IMR-90 (cell line): ENCODE results near the gene SMYD4. TPM values are rescaled to one million over a fixed set of nuclear protein-coding genes. Genes with fewer than 3 reads are reported as not detected.
A peak's percentile ranks its signal among the peaks of the same experiment; 100 is the strongest.

ENCODE experiments used
- ATAC-seq: fragments of 200-7000 bp; cut with Tn5 transposase; 2 replicates; pipeline ENCODE4 v1.9.1; 2020; ENCODE audit warnings: low read depth, mild to moderate bottlenecking, moderate library complexity
- BruUV-seq: library from RNA; stranded (reverse); fragments of 400-500 nt; replicated peaks from 2 replicates; lab custom pipeline; 2021; lab: Mats Ljungman, UMichigan
- CTCF ChIA-PET: fragments of 300-600 bp; formaldehyde crosslinking; extraction: SDS; loops from one replicate; lab custom pipeline; 2021; ENCODE audit warnings: antibody characterized with exemption; lab: Yijun Ruan, JAX
- POLR2A ChIA-PET: fragments of 300-600 bp; sonication (Branson Sonifier 250); formaldehyde crosslinking; loops from one replicate; lab custom pipeline; 2022; ENCODE audit warnings: antibody characterized with exemption; ENCODE audit not compliant: unreplicated experiment; lab: Charles Lee
- DNase-seq: peaks from one replicate; pipeline ENCODE4 v3.0.0; 2013
- H2AFZ ChIP-seq: replicated peaks from 2 replicates; pipeline ENCODE3; 2013; ENCODE audit warnings: low read length, mild to moderate bottlenecking; ENCODE audit not compliant: poor library complexity
- H2AK5ac ChIP-seq: 2 replicates; pipeline ENCODE4 v1.6.1; 2013; ENCODE audit warnings: low read depth, low read length, inconsistent platforms
- H2AK9ac ChIP-seq: replicated peaks from 2 replicates; pipeline ENCODE3; 2013; ENCODE audit warnings: mild to moderate bottlenecking, low read depth, low read length, moderate library complexity; ENCODE audit not compliant: poor library complexity
- H2BK120ac ChIP-seq: 2 replicates; pipeline ENCODE4 v1.6.1; 2013; ENCODE audit warnings: low read depth, low read length, inconsistent platforms
- H2BK15ac ChIP-seq: 3 replicates; pipeline ENCODE4 v1.6.1; 2013; ENCODE audit warnings: low read depth, low read length, inconsistent platforms
- H2BK20ac ChIP-seq: 2 replicates; pipeline ENCODE4 v1.6.1; 2013; ENCODE audit warnings: low read depth, mild to moderate bottlenecking, inconsistent platforms, low read length, moderate library complexity
- H2BK5ac ChIP-seq: 2 replicates; pipeline ENCODE4 v1.6.1; 2013; ENCODE audit warnings: mild to moderate bottlenecking, low read depth, low read length, inconsistent platforms; ENCODE audit not compliant: poor library complexity, severe bottlenecking
- H3K14ac ChIP-seq: replicated peaks from 2 replicates; pipeline ENCODE4 v1.6.1; 2013; ENCODE audit warnings: low read depth, low read length, inconsistent platforms
- H3K18ac ChIP-seq: 2 replicates; pipeline ENCODE4 v1.6.1; 2013; ENCODE audit warnings: low read depth, low read length, control low read depth
- H3K23ac ChIP-seq: 2 replicates; pipeline ENCODE4 v1.6.1; 2013; ENCODE audit warnings: low read depth, low read length, inconsistent platforms
- H3K27ac ChIP-seq: 2 replicates; pipeline ENCODE4 v1.5.1; 2013; ENCODE audit warnings: mild to moderate bottlenecking, control low read depth, low read length; ENCODE audit not compliant: insufficient read depth
- H3K27me3 ChIP-seq: 2 replicates; pipeline ENCODE4 v1.6.1; 2013; ENCODE audit warnings: low read length; ENCODE audit not compliant: control insufficient read depth, insufficient read depth
- H3K36me3 ChIP-seq: 2 replicates; pipeline ENCODE4 v1.6.1; 2013; ENCODE audit warnings: low read length, mixed read lengths; ENCODE audit not compliant: control insufficient read depth, insufficient read depth
- H3K4ac ChIP-seq: 2 replicates; pipeline ENCODE4 v1.6.1; 2013; ENCODE audit warnings: low read depth, low read length, inconsistent platforms
- H3K4me1 ChIP-seq: 2 replicates; pipeline ENCODE4 v1.6.1; 2013; ENCODE audit warnings: low read length, mixed read lengths; ENCODE audit not compliant: control insufficient read depth, insufficient read depth
- H3K4me2 ChIP-seq: 2 replicates; pipeline ENCODE4 v1.6.1; 2013; ENCODE audit warnings: low read depth, mild to moderate bottlenecking, control low read depth, low read length, moderate library complexity
- H3K4me3 ChIP-seq: 2 replicates; pipeline ENCODE4 v1.5.1; 2013; ENCODE audit warnings: low read depth, mild to moderate bottlenecking, control low read depth, low read length, moderate library complexity; ENCODE audit not compliant: insufficient read depth
- H3K56ac ChIP-seq: 2 replicates; pipeline ENCODE4 v1.6.1; 2013; ENCODE audit warnings: low read length, inconsistent platforms; ENCODE audit not compliant: insufficient read depth; ENCODE audit errors: extremely low read depth
- H3K79me1 ChIP-seq, 2 experiments: 2 replicates each; pipeline ENCODE4 v1.6.1; 2013; ENCODE audit warnings: low read length in 2 of 2, inconsistent platforms in 1 of 2, low read depth in 1 of 2
- H3K9ac ChIP-seq: 2 replicates; pipeline ENCODE4 v1.6.1; 2013; ENCODE audit warnings: low read depth, low read length, control low read depth
- H3K9me1 ChIP-seq: 2 replicates; pipeline ENCODE4 v1.6.1; 2013; ENCODE audit warnings: low read length, inconsistent platforms; ENCODE audit not compliant: insufficient read depth
- H3K9me3 ChIP-seq: 2 replicates; pipeline ENCODE4 v1.6.1; 2013; ENCODE audit warnings: low read length; ENCODE audit not compliant: control insufficient read depth, insufficient read depth
- H4K20me1 ChIP-seq: 2 replicates; pipeline ENCODE4 v1.6.1; 2013; ENCODE audit warnings: low read length, inconsistent platforms; ENCODE audit not compliant: insufficient read depth
- H4K5ac ChIP-seq: 2 replicates; pipeline ENCODE4 v1.6.1; 2013; ENCODE audit warnings: mild to moderate bottlenecking, low read depth, low read length, control low read depth
- H4K8ac ChIP-seq, 2 experiments: 2 replicates each; pipeline ENCODE4 v1.6.1; 2013; ENCODE audit warnings: low read depth in 2 of 2, low read length in 2 of 2, control low read depth in 1 of 2, inconsistent platforms in 1 of 2
- H4K91ac ChIP-seq: 2 replicates; pipeline ENCODE4 v1.6.1; 2013; ENCODE audit warnings: low read depth, low read length, inconsistent platforms; ENCODE audit not compliant: insufficient read depth
- CEBPB ChIP-seq: IDR thresholded peaks from 2 replicates; pipeline ENCODE4 v1.6.1; 2012; ENCODE audit warnings: low read depth, low read length, improper control_type of control experiment
- CHD1 ChIP-seq: IDR thresholded peaks from 2 replicates; pipeline ENCODE4 v1.6.1; 2012; ENCODE audit warnings: low read depth, low read length, improper control_type of control experiment
- FOS ChIP-seq: fragments of 150-350 bp; IDR thresholded peaks from 2 replicates; pipeline ENCODE4 v1.6.1; 2016; ENCODE audit warnings: low read depth, low read length
- MAFK ChIP-seq: IDR thresholded peaks from 2 replicates; pipeline ENCODE4 v1.6.1; 2012; ENCODE audit warnings: low read depth, low read length, improper control_type of control experiment
- MAZ ChIP-seq: IDR thresholded peaks from 2 replicates; pipeline ENCODE4 v1.6.1; 2012; ENCODE audit warnings: low read depth, mild to moderate bottlenecking, low read length, improper control_type of control experiment, moderate library complexity, borderline replicate concordance
- MXI1 ChIP-seq: IDR thresholded peaks from 2 replicates; pipeline ENCODE4 v1.6.1; 2012; ENCODE audit warnings: low read depth, mild to moderate bottlenecking, low read length, moderate library complexity, borderline replicate concordance
- NFE2L2 ChIP-seq: fragments of 150-350 bp; IDR thresholded peaks from 2 replicates; pipeline ENCODE4 v1.6.1; 2016; ENCODE audit warnings: low read depth, mild to moderate bottlenecking, low read length
- POLR2A ChIP-seq: IDR thresholded peaks from 2 replicates; pipeline ENCODE4 v1.6.1; 2012; ENCODE audit warnings: mild to moderate bottlenecking, low read depth, low read length
- RAD21 ChIP-seq: IDR thresholded peaks from 2 replicates; pipeline ENCODE4 v1.6.1; 2012; ENCODE audit warnings: low read length, improper control_type of control experiment
- RFX5 ChIP-seq: IDR thresholded peaks from 2 replicates; pipeline ENCODE4 v1.8.0; 2012; ENCODE audit warnings: low read depth, mild to moderate bottlenecking, low read length, moderate library complexity
- SMC3 ChIP-seq: fragments of 150-350 bp; IDR thresholded peaks from 2 replicates; pipeline ENCODE4 v1.6.1; 2016; ENCODE audit warnings: low read depth, mild to moderate bottlenecking, antibody characterized with exemption, low read length, moderate library complexity
- WGBS, 2 experiments: methylation state at CpG; one replicate each; pipeline versions ENCODE4 v1.1.5 to v1.1.7; 2013; ENCODE audit warnings: missing lambda C conversion rate in 2 of 2; ENCODE audit not compliant: insufficient read length in 1 of 2; ENCODE audit errors: extremely low coverage in 2 of 2; 5-methylcytosine and 5-hydroxymethylcytosine counted together
- dilution Hi-C: fragments of 300-500 bp; cut with HindIII; formaldehyde crosslinking; loops from one replicate; pipeline ENCODE4 v1.14.3; 2018; ENCODE audit warnings: low sequenced_read_pairs; ENCODE audit not compliant: unreplicated experiment
- in situ Hi-C: fragments of 300-500 bp; cut with MboI; formaldehyde crosslinking; loops from 3 replicates; pipeline ENCODE4 v1.14.3; 2019; ENCODE audit warnings: low sequenced_read_pairs, inconsistent platforms, mixed read lengths
- intact Hi-C: fragments of 100-400 bp; cut with micrococcal nuclease; formaldehyde crosslinking; loops from 2 replicates; pipeline ENCODE4 v1.10.0; 2022
- polyA plus RNA-seq, 3 experiments: library from polyadenylated mRNA; depleted of rRNA; stranded (reverse); fragments of >200 nt; gene quantifications; 2 replicates each; pipeline ENCODE4 v1.2.3, GENCODE V29; 2012; ENCODE audit warnings: low replicate concordance in 1 of 3
- total RNA-seq: library from RNA; depleted of rRNA; stranded (reverse); fragments of >200 nt; gene quantifications from 2 replicates; pipeline ENCODE4 v1.2.3, GENCODE V29; 2012
- TF ChIP-seq, protein P1 (sequence below): fragments of 150-350 bp; IDR thresholded peaks from 2 replicates; pipeline ENCODE4 v1.6.1; 2017; ENCODE audit warnings: mild to moderate bottlenecking, antibody characterized with exemption, low read length, low read depth
- TF ChIP-seq, protein P2 (sequence below): conservative IDR thresholded peaks from 2 replicates; pipeline ENCODE4 v1.5.1; 2012; ENCODE audit warnings: mild to moderate bottlenecking, low read depth, low read length, improper control_type of control experiment
- TF ChIP-seq, protein P3 (sequence below): fragments of 150-350 bp; IDR thresholded peaks from 2 replicates; pipeline ENCODE4 v1.6.1; 2016; ENCODE audit warnings: low read depth, mild to moderate bottlenecking, low read length, moderate library complexity, borderline replicate concordance

The SMYD4 gene
- total and polyA plus RNA-seq, 2 of the 4 experiments (the other 2 are of a cell fraction): 5.3 to 7.2 TPM

DNA sequence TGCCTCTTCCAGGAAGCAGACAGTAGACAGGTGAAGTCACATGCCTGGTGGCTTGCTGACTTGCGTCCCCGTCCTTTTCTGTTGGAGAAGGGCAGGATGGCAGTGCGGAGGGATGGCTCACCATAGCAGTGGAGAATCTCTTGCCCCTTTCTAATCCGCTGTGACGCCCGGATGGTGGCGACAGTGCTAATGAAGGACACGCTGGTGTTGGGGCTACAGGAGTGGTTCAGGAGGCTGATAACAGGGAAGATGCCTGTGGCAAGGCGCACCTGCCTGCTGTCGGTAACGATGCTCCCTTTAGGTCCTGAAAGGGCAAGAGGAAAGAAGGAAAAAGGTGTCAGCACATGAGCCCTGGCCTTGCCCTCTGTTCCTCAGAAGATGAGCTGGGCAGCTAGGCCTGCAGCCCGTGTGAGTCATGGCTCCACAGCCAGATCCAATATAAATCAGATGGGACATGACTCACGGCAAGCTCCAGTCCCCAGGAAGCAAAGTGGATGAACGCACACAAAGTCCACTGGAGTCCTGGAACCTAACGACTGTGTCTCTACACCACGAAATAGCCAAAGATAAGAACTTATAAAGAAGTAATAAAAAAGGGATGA is 42.3 kb downstream of the SMYD4 start:
- Histone ChIP-seq H3K18ac (peak overlapping the region; percentile 62), H4K20me1 (peaks cover 4% of the 10 kb centered on the region; the same call in 1 of the 2 replicates), H3K4me2 (peak overlapping the region; percentile 15), H3K56ac (peak overlapping the region; percentile 44; the same call in 1 of the 2 replicates), H2AK5ac (peak overlapping the region; percentile 99), H2BK15ac (peak overlapping the region; percentile 52; the same call in 1 of the 3 replicates), H2BK5ac (peak overlapping the region; percentile 92), H3K9me3 (no peaks in the 10 kb centered on the region), H4K91ac (peak overlapping the region; percentile 87), H2BK20ac (peak overlapping the region; percentile 87), H4K8ac (peak overlapping the region; percentile 18 to 96; a peak in 3 of 4 replicates), H3K4me3 (no peak overlapping the region), H2AFZ (peak overlapping the region; percentile 62), H3K14ac (peak overlapping the region; percentile 86), H2AK9ac (peak overlapping the region; percentile 83), H3K79me1 (peaks cover 5 to 33% of the 10 kb centered on the region in 2 experiments; a peak in 2 of 4 replicates), H3K9ac (peak overlapping the region; percentile 48), H3K27me3 (no peaks in the 10 kb centered on the region), H3K9me1 (peaks cover 4% of the 10 kb centered on the region), H3K36me3 (peaks cover 8% of the 10 kb centered on the region), H2BK120ac (peak overlapping the region; percentile 85), H3K4ac (peak overlapping the region; percentile 98), H4K5ac (peak overlapping the region; percentile 45), H3K4me1 (peaks cover 18% of the 10 kb centered on the region), H3K27ac (peak overlapping the region; percentile 82), H3K23ac (peak overlapping the region; percentile 87)
- intact Hi-C loops (loop anchor here (5.0 to 10.0 kb wide), 2 partner anchors 120 to 213 kb away; no protein-coding TSS in a partner anchor), dilution Hi-C loops (no loop called here), in situ Hi-C loops (loop anchor here (5.0 to 10.0 kb wide), 2 partner anchors 65 to 133 kb away; partner anchors contain the start of gene WDR81)
- ATAC-seq: peak; percentile 92
- no TSS peak for BruUV-seq
- peak; percentile 96 for DNase-seq
- POLR2A ChIA-PET: interaction anchor here (0.6 to 1.6 kb wide), 3 partner anchors 42 to 73 kb away, joined by 3 to 10 read pairs (median 3); partner anchors contain the start of genes RPA1 and SMYD4
- 100% methylated on average over 1 of the region's 16 CpGs; no CpG with 5 or more reads in 1 of the 2 experiments for WGBS, 2 experiments
- CTCF ChIA-PET: interaction anchor here (0.9 kb wide), 1 partner anchor 108 kb away, joined by 3 read pairs; no protein-coding TSS in a partner anchor
- TF ChIP-seq CEBPB (no peak), NFE2L2 (no peak), MAZ (peak; percentile 29; the same call in 1 of the 2 replicates), RFX5 (no peak), MXI1 (peak; percentile 36; the same call in 1 of the 2 replicates), RAD21 (peak; percentile 10; the same call in 1 of the 2 replicates), FOS (peak; percentile 99), CHD1 (no peak; the same call in 1 of the 2 replicates), POLR2A (no peak), MAFK (no peak), SMC3 (no peak)
- TF ChIP-seq, protein P1, sequence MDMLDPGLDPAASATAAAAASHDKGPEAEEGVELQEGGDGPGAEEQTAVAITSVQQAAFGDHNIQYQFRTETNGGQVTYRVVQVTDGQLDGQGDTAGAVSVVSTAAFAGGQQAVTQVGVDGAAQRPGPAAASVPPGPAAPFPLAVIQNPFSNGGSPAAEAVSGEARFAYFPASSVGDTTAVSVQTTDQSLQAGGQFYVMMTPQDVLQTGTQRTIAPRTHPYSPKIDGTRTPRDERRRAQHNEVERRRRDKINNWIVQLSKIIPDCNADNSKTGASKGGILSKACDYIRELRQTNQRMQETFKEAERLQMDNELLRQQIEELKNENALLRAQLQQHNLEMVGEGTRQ: no peak
- TF ChIP-seq, protein P2, sequence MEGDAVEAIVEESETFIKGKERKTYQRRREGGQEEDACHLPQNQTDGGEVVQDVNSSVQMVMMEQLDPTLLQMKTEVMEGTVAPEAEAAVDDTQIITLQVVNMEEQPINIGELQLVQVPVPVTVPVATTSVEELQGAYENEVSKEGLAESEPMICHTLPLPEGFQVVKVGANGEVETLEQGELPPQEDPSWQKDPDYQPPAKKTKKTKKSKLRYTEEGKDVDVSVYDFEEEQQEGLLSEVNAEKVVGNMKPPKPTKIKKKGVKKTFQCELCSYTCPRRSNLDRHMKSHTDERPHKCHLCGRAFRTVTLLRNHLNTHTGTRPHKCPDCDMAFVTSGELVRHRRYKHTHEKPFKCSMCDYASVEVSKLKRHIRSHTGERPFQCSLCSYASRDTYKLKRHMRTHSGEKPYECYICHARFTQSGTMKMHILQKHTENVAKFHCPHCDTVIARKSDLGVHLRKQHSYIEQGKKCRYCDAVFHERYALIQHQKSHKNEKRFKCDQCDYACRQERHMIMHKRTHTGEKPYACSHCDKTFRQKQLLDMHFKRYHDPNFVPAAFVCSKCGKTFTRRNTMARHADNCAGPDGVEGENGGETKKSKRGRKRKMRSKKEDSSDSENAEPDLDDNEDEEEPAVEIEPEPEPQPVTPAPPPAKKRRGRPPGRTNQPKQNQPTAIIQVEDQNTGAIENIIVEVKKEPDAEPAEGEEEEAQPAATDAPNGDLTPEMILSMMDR: no peak
- TF ChIP-seq, protein P3, sequence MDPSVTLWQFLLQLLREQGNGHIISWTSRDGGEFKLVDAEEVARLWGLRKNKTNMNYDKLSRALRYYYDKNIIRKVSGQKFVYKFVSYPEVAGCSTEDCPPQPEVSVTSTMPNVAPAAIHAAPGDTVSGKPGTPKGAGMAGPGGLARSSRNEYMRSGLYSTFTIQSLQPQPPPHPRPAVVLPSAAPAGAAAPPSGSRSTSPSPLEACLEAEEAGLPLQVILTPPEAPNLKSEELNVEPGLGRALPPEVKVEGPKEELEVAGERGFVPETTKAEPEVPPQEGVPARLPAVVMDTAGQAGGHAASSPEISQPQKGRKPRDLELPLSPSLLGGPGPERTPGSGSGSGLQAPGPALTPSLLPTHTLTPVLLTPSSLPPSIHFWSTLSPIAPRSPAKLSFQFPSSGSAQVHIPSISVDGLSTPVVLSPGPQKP: no peak
